Transverse colon (tissue), 4 donors: Measurements from ENCODE around the gene SLC38A10.

Source experiments
- EP300 ChIP-seq: sonication (generic); formaldehyde crosslinking; IDR thresholded peaks from one replicate; pipeline ENCODE4 v1.6.1; 2017; ENCODE audit warnings: antibody characterized with exemption, low read depth
- POLR2A ChIP-seq: fragments of 450-650 bp; IDR thresholded peaks from one replicate; pipeline ENCODE4 v1.6.1; 2016; ENCODE audit warnings: antibody characterized with exemption, mild to moderate bottlenecking, moderate library complexity
- POLR2AphosphoS5 ChIP-seq, 3 donors: sonication (generic); formaldehyde crosslinking; IDR thresholded peaks; one replicate each; pipeline ENCODE4 v1.6.1; 2016; ENCODE audit warnings: antibody characterized with exemption in 3 of 3
- TF ChIP-seq, protein P1 (sequence below), 5 experiments: fragments of 200-600 bp in 3 of 5; fragments of 450-650 bp in 2 of 5; sonication (generic) in 3 of 5; IDR thresholded peaks; 1 replicate in 2 of 5; 2 replicates in 3 of 5; pipeline ENCODE4 v1.5.1; 2016 to 2017; ENCODE audit warnings: antibody characterized with exemption in 5 of 5, inconsistent platforms in 3 of 5, mild to moderate bottlenecking in 2 of 5, moderate library complexity in 1 of 5

DNA sequence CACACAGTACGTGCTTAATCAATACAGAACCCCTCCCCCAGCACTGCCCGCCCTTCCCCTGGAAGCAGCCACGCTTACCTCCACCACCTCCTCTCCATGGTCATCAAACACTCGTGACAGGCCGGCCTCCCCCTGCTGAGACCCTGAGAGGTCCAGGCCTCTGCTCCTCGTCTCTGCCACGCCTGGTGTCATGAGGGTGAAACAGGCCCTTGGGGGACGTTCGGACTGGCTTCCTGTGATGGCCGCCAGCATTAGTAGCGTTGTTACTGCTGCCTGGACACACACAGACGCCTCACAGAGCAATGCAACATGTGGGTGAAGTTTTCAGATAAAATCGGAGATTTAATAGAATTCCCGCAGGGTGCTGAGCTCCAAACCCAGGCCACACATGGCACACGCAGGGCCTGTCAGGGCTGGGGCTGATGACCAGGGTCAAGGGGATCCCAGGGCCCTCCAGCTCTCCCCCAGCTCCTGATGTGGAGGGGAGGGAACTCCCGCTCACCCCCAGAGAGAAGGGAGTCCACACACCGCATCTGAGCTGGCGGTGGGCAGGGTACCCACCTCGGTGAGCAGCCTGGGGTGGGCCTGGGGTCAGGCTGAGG is 15.9 kb upstream of the SLC38A10 start:
- no peak for TF ChIP-seq POLR2A
- TF ChIP-seq EP300 = no peak
- TF ChIP-seq POLR2AphosphoS5 (IDR thresholded peaks at IDR 0.05) = no peak
- TF ChIP-seq, protein P1, sequence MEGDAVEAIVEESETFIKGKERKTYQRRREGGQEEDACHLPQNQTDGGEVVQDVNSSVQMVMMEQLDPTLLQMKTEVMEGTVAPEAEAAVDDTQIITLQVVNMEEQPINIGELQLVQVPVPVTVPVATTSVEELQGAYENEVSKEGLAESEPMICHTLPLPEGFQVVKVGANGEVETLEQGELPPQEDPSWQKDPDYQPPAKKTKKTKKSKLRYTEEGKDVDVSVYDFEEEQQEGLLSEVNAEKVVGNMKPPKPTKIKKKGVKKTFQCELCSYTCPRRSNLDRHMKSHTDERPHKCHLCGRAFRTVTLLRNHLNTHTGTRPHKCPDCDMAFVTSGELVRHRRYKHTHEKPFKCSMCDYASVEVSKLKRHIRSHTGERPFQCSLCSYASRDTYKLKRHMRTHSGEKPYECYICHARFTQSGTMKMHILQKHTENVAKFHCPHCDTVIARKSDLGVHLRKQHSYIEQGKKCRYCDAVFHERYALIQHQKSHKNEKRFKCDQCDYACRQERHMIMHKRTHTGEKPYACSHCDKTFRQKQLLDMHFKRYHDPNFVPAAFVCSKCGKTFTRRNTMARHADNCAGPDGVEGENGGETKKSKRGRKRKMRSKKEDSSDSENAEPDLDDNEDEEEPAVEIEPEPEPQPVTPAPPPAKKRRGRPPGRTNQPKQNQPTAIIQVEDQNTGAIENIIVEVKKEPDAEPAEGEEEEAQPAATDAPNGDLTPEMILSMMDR (IDR thresholded peaks at IDR 0.05) = no peak
